Measurements from ENCODE around the gene LIPC.

Gene LIPC

DNA sequence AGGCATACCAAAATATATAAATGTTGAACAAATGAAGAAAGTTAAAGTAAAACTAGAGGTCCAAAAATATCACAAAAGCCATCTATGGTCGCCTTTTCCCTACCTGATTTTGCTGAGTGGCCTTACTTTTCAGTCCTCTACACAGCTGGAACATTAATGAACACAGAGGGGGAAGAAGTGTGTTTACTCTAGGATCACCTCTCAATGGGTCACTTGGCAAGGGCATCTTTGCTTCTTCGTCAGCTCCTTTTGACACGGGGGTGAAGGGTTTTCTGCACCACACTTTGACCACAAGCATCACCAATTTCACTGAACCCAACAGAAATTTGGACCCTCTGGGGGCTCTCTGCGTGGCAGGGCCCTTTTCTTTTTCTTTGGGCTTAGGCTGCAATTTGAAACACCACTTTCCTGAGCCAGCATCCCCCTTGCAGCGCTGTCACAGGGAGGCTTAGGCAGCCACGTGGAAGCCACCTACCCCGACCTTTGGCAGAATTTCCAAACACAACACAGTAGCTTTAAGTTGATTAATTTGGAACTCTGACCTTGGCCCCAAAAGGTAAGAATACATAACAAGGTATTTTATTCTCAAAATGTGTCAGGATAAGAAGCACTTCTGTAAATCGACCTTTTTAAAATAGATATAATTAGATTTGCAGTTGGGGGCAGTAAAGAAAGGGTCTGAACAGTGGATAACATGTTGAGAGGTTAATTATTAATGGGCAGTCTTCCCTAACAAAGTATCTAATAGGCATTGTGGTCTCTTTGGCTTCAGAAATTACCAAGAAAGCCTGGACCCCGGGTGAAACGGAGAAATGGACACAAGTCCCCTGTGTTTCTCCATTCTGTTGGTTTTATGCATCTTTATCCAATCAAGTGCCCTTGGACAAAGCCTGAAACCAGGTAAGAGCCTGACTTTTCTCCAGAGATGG, at the start of gene LIPC:
Gene LIPC (plus strand): TSS at position 771 of the 929 bp plus-strand sequence. CDS start 42 bp downstream, at position 813.
- DNase-seq = no peak

DNA sequence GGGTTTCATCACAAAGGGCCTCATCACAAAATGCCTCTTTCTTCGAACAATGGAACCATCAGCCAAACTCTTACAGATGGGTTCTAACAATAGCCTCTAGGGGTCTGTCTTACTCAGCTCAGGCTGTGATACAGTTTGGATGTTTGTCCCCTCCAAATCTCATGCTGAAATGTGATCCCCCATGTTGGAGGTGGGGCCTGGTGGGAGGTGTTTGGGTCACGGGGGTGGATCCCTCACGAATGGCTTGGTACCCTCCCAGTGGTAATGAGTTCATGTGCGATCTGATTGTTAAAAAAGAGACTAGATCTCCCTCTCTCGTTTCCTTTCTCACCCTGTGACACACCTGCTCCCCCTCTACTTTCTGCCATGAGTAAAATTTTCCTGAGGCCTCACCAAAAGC, 47.9 kb upstream of the LIPC start:
- no peak for DNase-seq

DNA sequence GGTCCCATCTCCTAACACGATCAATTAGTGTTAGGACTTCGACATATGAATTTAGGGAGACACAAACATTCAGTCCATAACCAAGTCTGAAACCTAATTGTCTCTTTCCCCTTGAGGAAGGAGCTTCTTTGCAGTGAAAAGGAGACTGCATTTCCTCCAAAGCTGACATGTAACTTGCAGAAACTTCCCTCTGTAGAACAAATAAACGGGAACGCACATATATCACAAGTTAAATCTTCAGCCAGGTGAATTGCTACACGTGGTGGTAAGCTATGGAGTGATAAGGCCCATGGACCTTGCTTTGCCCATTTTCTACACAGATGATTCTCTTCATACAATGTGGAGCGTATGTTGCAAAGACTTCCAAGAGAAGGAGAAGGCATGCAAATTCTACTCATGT, 47.1 kb upstream of the LIPC start:
- no peak for DNase-seq

DNA sequence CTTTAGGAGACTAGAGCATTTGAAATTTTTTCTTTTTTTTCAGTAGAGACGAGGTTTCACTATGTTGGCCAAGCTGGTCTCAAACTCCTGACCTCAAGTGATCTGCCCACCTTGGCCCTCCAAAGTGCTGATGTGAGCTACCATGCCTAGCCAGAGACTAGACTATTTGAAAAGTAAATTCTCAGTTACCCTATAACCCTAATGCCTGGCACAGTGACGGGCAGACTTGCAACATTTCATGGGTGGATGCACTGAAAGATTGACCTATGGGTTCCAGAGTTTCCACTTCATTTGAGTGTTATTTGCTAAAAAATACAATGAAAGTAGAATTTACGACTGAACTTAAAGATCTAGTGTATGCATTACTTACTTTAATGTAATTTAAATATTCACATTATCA, 45.7 kb upstream of the LIPC start:
- DNase-seq = no peak

DNA sequence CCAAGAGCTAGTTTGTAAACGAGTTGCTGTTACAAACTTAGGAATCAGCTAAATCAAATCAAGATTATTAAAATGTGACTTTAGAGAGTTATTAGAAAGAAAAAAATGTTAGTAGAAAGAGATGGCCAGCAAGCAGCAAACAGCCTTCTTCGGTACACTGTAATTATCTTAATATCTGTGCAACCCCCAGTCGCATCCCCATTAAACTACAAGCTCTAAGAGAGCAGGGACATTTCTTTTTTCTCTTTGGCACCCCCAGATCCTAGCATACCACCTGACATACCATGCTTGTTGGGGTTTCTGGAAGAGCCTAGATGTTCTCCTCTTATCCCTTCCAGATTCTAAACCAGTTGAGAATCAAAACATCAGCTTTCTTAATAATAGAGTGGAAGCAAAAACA, 45.1 kb upstream of the LIPC start:
- no peak for DNase-seq

DNA sequence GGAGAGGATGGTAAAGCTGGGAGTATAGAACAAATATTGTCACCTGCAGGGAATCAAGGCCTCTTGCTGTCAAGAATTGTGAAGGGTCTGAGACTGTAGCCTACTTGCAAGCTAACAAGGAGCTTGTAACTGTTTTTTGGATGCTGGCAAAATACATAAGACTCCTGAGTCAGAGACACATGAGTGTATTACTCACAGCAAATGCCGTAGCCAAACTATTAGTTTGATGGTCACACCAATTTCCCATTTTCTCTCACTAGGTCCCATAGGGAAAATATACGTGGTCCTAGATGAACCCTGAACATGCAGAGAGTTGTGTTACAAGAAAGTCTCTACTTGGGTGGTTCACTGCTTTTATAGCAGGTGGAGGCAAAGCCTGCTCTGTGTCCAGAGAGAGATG, 44.7 kb upstream of the LIPC start:
- DNase-seq = no peak

DNA sequence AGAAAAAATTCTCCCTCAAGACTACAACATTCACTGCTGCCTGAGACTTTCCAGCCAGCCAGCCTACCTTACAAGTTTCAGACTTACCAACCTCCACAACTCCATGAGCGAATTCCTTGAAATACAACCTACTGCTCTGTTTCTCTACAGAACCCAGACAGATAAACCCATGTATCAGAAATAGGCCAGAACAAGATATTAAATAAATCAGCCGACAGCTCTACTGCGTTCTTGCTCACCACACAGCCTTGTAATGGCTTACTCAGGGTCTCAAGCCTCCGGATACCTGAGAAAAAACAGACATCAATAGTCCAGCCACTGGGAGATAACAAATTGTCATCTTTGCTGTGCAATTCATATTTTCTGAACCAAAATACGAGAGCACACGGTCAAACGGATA, 43.6 kb upstream of the LIPC start:
- no peak for DNase-seq

DNA sequence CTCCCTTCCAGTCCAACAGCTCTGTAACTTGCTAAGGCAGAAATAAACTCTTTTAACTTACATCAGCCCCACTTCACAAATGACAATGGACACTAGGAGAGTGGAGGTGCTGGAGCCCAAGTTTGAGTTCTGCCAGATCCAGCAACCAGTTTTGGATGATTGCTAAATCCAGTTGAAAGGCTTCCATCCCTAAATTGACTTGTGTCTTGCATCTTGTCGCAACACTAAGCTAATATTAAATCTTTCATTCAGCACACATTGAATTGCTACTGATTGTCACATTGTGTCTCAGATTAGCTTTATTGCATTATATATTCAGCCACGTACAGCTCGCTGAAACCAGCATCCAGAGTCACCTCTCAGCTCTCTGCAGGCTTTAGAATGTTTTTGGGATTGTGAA, 41.7 kb upstream of the LIPC start:
- no peak for DNase-seq

DNA sequence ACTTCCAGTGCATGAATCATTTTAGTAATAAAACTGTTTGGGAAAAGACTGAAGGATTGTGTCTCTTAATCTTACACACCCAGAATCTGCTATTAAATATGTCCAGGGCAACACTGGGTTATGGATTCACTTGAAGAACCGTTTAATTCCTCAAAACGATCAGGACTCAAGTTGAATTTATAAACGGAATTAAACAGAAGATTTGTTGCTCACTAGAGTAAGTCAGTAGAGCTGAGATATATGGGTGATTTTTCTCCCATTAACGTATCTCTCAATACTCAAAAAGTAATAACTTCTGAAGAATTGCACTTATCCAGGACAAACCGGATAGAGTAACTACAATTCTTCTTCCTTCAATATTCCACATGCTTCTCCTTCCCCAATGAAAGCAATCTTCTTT, 41.1 kb upstream of the LIPC start:
- DNase-seq = no peak

DNA sequence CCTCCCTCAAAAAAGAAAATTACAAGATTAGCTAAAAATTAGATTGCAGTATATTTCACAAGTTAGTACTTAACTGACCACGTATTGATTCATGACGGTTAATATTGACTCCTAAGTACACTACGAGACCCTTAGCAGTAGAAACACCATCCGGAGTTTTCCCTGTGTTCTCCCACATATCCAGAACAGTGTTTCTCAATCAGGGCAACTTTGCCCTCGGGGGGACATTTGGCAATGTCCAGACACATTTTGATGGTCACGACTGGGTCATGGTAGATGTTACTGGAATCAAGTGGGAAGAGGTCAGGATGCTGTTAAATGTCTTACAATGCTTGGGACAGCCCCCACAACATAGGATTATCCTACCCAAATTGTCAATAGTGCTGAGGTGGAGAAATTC, 40.7 kb upstream of the LIPC start:
- no peak for DNase-seq

DNA sequence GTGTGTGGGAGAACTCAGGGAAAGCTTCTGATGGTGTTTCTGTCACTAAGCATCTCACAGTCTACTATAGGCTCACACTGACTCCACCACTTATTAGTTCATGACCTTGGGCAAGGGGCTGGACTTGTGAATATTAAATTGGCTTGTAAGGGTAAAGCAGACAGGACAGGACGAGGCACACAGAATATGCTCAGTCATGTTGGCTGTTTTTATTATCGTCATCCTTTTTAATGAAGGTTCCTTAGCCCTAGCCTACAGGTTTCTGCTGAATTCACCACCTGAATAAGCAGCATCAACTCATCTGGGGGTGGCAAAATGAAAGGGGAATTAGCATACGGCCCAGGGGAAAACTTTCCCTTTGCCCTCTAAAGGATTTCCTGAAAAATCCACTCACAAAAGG, 39.6 kb upstream of the LIPC start:
- no peak for DNase-seq

DNA sequence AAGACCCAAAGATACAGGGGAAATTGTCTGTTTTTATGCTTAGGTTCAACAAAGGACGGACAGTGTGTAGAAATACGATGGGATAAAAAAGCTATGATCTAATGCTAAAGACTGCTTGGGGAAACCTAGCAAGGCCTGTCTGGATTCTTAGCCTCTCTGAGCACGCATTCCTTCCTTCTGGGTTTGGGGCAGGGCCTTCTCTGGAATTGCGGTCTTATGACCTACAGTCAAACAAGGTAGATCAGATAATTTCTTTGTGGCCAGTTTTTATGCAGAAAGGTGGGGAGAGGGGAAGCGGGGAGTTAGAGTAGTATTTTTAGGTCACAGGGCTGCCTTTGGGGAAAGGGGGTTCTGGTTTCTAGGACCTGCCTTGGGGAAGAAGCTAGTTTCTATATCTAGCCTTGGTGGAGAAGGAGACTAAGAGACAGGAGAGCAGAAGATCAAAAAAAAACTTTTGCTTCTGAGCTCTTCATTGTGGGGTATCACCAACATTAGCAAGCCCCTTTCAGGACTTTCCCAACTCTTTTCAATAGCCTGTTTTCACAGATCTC, 39.1 kb upstream of the LIPC start:
- DNase-seq = no peak

DNA sequence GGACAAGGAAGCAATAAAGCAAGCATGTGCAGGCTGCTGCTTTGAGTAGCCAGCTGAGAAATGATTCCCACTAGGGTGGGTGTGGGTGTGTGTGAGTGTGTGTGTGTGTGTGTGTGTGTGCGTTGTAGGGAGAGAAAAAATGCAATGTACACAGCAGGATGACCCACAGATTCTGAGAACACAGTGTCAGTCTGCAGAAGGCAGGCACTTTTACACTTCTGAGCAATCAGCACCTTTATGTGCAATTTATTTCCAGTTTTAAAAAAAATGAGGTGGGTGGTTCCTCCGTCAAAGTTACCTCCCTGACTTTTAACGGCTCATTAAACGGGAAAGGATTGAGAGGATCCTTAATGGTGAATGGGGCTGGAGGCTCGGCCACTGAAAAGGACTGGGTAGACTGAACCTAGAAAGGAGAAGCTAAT, 38.5 kb upstream of the LIPC start:
- DNase-seq = no peak

DNA sequence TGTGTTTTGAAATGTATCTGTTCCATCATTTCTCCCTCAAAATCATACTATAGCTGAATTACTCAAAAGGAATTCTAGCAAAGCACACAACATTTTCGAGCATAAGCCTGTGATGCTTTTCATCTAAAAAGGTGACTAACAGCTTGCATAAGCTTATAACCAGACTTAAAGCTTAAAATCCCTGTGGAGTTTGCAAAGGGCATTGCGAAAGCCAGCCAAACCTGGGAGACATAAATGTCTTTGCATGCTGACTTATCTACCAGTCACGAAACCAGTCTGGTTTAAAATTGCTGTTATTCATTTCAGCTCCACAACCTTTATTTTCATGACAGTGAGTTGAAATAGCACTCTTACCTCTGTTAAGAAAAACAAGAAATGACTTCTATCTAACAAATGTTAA, 35.6 kb upstream of the LIPC start:
- no peak for DNase-seq

DNA sequence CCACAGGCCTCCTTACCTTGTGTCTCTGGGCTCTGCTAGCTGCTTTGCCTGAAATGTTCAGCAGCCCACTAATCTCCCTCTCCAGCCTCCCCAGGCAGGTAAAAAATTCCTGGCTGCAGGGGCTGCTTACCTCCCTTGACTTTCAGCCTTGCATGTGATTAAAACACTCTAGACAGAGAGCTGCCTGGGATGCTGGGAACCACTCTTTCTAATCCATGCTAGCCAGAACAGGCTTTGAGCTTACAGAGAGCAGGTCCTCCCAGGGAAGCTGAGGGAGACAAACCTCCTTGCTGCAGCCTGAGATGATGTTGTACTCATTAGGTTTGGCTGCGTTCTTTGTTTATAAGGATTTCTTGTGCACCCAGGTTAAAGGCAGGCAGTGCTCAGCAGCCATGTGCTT, 33.7 kb upstream of the LIPC start:
- no peak for DNase-seq

DNA sequence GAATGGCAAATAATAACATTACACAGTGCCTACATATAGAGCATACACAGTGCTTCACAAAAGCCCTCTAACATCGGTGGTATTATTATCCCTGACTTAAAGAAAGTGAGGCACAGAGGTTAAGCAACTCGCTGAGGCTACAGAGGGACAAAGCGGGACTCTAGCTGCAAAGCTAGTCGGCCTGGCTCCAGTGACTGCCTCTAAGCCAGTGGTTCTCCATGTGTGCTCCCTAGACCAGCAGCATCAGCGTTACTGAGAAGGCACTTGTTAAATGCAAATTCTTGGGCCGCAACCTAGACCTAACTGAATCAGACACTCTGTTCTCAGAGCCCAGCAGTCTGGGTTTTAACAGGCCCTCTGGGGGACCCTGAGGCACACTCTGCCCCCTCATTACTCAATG, 33.1 kb upstream of the LIPC start:
- DNase-seq = no peak

DNA sequence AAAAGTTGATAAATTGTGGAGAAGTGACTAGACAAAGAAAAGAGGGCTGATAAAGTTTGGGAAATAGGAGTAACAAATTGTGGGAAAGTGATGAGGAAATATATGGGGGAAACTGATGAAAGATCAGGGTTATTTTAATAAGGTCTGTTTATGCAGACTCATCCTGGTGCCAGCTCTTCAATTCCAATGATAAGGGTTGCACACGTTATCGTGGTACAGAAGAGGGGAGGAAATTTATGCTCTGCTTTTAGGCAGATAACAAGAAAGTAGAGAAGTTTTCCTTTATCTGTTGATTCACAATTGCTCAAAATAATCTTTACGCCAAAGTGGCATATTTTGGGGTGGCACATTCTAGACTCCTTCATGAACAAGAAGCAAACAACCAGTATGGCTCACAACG, 32.1 kb upstream of the LIPC start:
- DNase-seq = no peak

DNA sequence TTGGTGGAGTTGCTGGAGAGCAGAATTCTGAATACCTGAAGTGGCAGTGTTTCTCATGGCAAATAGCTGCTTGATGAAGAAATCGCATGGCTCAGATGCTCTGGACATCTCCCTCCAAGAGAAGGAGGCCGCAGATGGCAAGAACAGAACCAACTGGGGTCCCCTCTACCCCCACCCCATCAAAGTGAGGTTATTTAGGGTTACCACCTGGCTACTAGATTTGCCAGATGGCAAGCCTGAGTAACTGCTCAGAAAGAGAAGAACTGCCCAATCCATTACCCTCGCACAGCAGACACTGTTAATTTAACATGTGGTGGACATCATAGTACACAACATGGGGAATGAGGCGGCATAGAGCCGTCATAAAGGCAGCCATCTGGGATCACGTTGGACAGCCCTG, 30.5 kb upstream of the LIPC start:
- DNase-seq = no peak

DNA sequence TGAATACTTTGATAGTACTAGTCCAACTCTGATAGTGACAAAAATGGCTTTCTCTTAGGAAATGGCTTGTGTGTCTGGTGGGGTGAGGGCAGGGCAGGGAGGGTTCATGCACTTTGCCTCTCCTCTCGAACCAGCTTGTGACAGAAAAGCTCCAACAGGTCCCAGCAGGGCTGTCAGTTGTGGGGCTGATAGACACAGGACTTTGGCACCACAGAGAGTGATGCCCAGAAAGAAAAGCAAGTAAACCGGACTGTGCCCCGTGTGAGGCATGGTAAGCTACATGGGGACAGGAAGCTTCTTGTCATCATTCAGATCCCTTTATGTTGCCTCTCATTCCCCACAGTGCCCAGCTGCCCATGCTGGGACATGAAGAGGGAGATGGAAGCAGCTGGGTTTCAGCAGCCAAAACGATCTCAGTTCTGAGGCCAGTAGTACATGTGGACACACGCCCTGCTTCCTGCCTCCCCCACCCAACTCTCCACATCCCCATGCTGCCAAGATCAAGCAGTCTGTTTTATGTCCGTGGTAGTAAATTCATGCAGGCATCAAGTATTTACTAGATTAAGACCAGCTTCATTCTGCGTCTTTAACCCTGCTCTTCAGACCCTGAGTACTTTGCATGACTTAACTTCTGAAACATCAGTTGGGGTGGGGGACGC, 29.7 kb upstream of the LIPC start:
- DNase-seq = no peak

DNA sequence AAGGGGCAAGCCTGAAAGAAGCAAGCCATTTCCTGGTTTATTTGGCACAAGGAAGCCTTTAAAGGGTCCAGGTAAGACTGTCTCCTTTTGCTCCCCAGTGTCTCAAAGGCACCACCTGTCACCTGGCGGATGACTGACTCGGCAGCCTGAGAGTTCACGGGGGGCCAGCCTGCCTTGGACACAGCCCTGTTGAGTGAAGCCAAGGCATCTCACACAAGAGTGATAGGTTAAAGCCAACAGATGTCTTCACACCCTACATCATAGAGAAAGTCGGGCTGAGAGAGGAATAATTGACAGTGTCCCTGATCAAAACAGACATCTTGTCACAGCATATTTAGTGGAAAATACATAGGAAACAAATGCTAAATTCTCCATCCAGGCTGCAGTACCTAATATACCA, 28.2 kb upstream of the LIPC start:
- DNase-seq = no peak

DNA sequence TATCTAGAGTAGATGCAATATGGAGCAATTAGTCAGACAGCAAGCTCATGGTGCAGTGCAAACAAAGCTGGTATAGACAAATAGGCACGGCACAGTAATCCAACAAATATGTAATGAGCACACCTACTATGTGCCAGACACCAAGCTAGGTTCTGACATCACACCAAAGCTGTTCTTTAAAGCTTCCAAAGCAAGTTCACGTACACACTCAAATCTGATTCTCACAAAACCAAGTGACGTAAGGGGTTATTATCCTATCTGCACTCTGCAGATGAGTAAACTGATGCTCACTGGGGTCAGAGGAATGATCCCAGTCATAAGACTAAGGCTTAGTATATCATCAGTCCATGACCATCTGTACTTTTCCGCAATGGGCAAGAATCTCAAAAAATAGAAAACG, 27.8 kb upstream of the LIPC start:
- no peak for DNase-seq

DNA sequence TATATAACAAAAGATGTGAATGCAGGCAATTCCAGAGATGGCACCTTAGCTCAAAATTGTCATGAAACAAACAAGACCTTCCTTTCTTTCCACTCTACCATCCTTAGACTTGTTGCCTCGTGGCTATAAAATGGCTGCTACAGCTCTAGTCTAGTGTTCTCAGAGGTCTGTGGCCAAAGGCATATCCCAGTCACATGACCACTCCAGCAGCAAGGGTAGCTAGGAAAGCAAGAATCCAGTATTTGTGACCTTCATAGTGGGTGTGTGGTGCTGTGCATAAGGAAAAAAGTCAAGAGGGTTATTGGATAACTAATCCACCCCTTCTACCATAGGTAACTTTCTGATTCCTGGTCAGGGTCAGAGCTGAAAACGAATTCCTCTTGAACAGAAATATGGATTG, 27.1 kb upstream of the LIPC start:
- DNase-seq = no peak

DNA sequence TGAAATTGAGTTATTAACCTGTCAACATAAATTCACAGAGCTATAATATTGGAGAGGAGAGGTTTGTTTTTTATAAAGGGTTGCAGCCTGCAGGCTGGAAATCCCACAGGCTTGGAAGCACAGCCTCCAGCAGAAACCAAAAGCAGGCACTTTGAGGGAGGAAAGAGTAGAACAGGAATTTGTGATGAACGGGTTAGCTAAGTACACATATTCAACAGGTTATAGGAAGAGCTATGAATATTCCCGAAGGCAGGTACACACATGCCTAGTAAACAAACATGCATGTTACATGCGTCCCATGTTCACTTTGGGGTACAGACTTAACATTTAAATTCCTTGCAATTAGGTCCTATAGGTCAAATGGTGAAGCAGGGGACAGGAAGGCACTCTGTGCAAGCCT, 25.9 kb upstream of the LIPC start:
- DNase-seq = no peak

DNA sequence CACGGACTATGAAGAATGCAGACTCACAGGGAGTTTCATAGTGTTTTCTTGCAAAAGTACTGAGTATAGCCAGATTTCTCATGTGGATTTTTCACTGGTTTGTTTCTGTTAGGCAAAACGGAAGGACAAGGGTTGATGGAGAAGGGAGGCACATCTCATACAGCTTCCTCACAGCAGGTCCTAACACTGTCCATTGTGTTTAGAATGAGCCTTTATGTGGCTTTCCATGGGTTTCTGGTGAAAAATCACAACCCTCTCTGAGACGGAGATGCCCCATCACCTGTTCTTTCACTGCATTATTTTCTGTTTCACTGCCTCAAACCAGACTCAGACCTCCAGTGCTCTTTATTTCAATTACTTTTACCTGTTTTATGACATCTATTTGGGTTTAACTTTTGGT, 25.0 kb upstream of the LIPC start:
- DNase-seq = no peak

Data from hippocampal formation (tissue), 2 donors.